HCT116 (cell line): Measurements from ENCODE around the gene AADAT. TPM values are rescaled to one million over a fixed set of nuclear protein-coding genes. Genes with fewer than 3 reads are reported as not detected.

Experiments
- ATAC-seq: fragments of 200-7000 bp; cut with Tn5 transposase; 2 replicates; pipeline ENCODE4 v1.9.1; 2020; ENCODE audit warnings: mild to moderate bottlenecking, moderate library complexity
- BruUV-seq: library from RNA; stranded (reverse); fragments of 400-500 nt; replicated peaks from 2 replicates; lab custom pipeline; 2021; lab: Mats Ljungman, UMichigan
- CTCF ChIA-PET: fragments of 300-600 bp; sonication (Branson Sonifier 250); formaldehyde crosslinking; loops from one replicate; lab custom pipeline; 2021; ENCODE audit warnings: antibody characterized with exemption; lab: Charles Lee
- POLR2A ChIA-PET: fragments of 300-600, 350-600 bp; sonication (Branson Sonifier 250); formaldehyde crosslinking; loops from one replicate; lab custom pipeline; 2021; ENCODE audit warnings: antibody characterized with exemption; lab: Charles Lee
- RAD21 ChIA-PET, 2 experiments: fragments of 300-600 bp; sonication (Branson Sonifier 250); formaldehyde crosslinking; loops; one replicate each; lab custom pipeline; 2023; ENCODE audit warnings: low total read pairs in 2 of 2; ENCODE audit not compliant: uncharacterized antibody in 2 of 2, unreplicated experiment in 2 of 2, low non-redundant PET in 1 of 2; lab: Charles Lee
- DNase-seq: peaks from one replicate; pipeline ENCODE4 v3.0.0-alpha.2; 2010; ENCODE audit warnings: low read depth, low spot score
- H2AFZ ChIP-seq: fragments of 200-600 bp; shearing (Covaris generic), sonication (generic); 2 replicates; pipeline ENCODE4 v1.6.1; 2017; ENCODE audit warnings: low read depth, mixed run types, mixed read lengths, antibody characterized with exemption, low read length; ENCODE audit not compliant: poor library complexity, severe bottlenecking
- H3K27ac ChIP-seq: 2 replicates; pipeline ENCODE4 v1.5.1; 2012; ENCODE audit warnings: low read depth, low read length
- H3K27me3 ChIP-seq: fragments of 200-600 bp; sonication (generic); 2 replicates; pipeline ENCODE4 v1.6.1; 2016; ENCODE audit warnings: mixed run types, low read length, mixed read lengths; ENCODE audit not compliant: insufficient read depth
- H3K36me3 ChIP-seq, 2 experiments: fragments of 200-500 bp in 1 of 2; fragments of 200-600 bp in 1 of 2; sonication (Bioruptor generic) in 1 of 2; sonication (generic) in 1 of 2; 2 replicates each; pipeline versions ENCODE4 v1.5.1 to v1.6.1; 2014 to 2016; ENCODE audit warnings: low read length in 2 of 2, inconsistent platforms in 1 of 2, mixed read lengths in 1 of 2, mixed run types in 1 of 2; ENCODE audit not compliant: insufficient read depth in 2 of 2, control insufficient read depth in 1 of 2
- H3K4me1 ChIP-seq, 2 experiments: fragments of 200-600 bp in 1 of 2; sonication (generic) in 1 of 2; 2 replicates each; pipeline versions ENCODE4 v1.5.1 to v1.6.1; 2012 to 2017; ENCODE audit warnings: low read length in 2 of 2, inconsistent platforms in 1 of 2, mild to moderate bottlenecking in 1 of 2, mixed read lengths in 1 of 2, mixed run types in 1 of 2, moderate library complexity in 1 of 2; ENCODE audit not compliant: insufficient read depth in 2 of 2, control insufficient read depth in 1 of 2
- H3K4me2 ChIP-seq: fragments of 200-600 bp; sonication (generic); 2 replicates; pipeline ENCODE4 v1.6.1; 2017; ENCODE audit warnings: mixed run types, low read length, mixed read lengths
- H3K4me3 ChIP-seq, 2 experiments: fragments of 200-600 bp in 1 of 2; sonication (generic) in 1 of 2; replicated peaks in 1 of 2; 2 replicates each; pipeline ENCODE4 v1.5.1; 2011 to 2016; ENCODE audit warnings: low read length in 2 of 2, control low read depth in 1 of 2, low read depth in 1 of 2, mild to moderate bottlenecking in 1 of 2, mixed read lengths in 1 of 2, mixed run types in 1 of 2
- H3K79me2 ChIP-seq: fragments of 200-600 bp; sonication (generic); 2 replicates; pipeline ENCODE4 v1.6.1; 2017; ENCODE audit warnings: mild to moderate bottlenecking, mixed run types, low read length, moderate library complexity, mixed read lengths; ENCODE audit not compliant: insufficient read depth
- H3K9ac ChIP-seq: fragments of 200-600 bp; sonication (generic); 2 replicates; pipeline ENCODE4 v1.6.1; 2016; ENCODE audit warnings: low read length, mixed read lengths
- H3K9me2 ChIP-seq: fragments of 200-600 bp; sonication (generic), shearing (Covaris generic); 2 replicates; pipeline ENCODE4 v1.6.1; 2017; ENCODE audit warnings: mixed run types, mild to moderate bottlenecking, moderate library complexity; ENCODE audit not compliant: insufficient read depth
- H3K9me3 ChIP-seq, 2 experiments: fragments of 200-500 bp in 1 of 2; fragments of 200-600 bp in 1 of 2; sonication (Bioruptor generic) in 1 of 2; sonication (generic) in 1 of 2; 2 replicates each; pipeline ENCODE4 v1.6.1; 2014 to 2017; ENCODE audit warnings: low read length in 2 of 2, mixed read lengths in 2 of 2, inconsistent platforms in 1 of 2, low read depth in 1 of 2, mild to moderate bottlenecking in 1 of 2, mixed run types in 1 of 2, moderate library complexity in 1 of 2; ENCODE audit not compliant: control insufficient read depth in 1 of 2, insufficient read depth in 1 of 2
- H4K20me1 ChIP-seq: fragments of 200-600 bp; sonication (generic), shearing (Covaris generic); 2 replicates; pipeline ENCODE4 v1.6.1; 2017; ENCODE audit warnings: mixed run types, mild to moderate bottlenecking, moderate library complexity; ENCODE audit not compliant: insufficient read depth
- CBX3 ChIP-seq: IDR thresholded peaks from 2 replicates; pipeline ENCODE4 v1.6.1; 2012; ENCODE audit warnings: low read depth
- EGR1 ChIP-seq: IDR thresholded peaks from 2 replicates; pipeline ENCODE4 v1.6.1; 2012; ENCODE audit warnings: low read depth
- FOSL1 ChIP-seq: IDR thresholded peaks from 2 replicates; pipeline ENCODE4 v1.6.1; 2012; ENCODE audit warnings: low read depth
- POLR2A ChIP-seq: IDR thresholded peaks from 2 replicates; pipeline ENCODE4 v1.7.0; 2011; ENCODE audit warnings: borderline replicate concordance; ENCODE audit not compliant: insufficient read depth, insufficient read length; ENCODE audit errors: extremely low read depth
- POLR2AphosphoS5 ChIP-seq: IDR thresholded peaks from 2 replicates; pipeline ENCODE4 v1.6.1; 2011; ENCODE audit warnings: mild to moderate bottlenecking, low read depth, low read length, moderate library complexity
- RAD21 ChIP-seq: IDR thresholded peaks from 2 replicates; pipeline ENCODE4 v1.6.1; 2012; ENCODE audit warnings: low read depth, mild to moderate bottlenecking
- SRF ChIP-seq: IDR thresholded peaks from 2 replicates; pipeline ENCODE4 v1.6.1; 2012; ENCODE audit warnings: low read depth
- TCF7L2 ChIP-seq: IDR thresholded peaks from 2 replicates; pipeline ENCODE4 v1.7.0; 2011; ENCODE audit warnings: borderline replicate concordance, inconsistent platforms; ENCODE audit not compliant: insufficient read depth, insufficient read length; ENCODE audit errors: extremely low read depth
- YY1 ChIP-seq: IDR thresholded peaks from 2 replicates; pipeline ENCODE4 v1.6.1; 2011; ENCODE audit warnings: low read length, low read depth, moderate library complexity, mild to moderate bottlenecking; ENCODE audit not compliant: insufficient replicate concordance; ENCODE audit errors: extremely low read depth
- ZFX ChIP-seq: fragments of 450-650 bp; IDR thresholded peaks from 2 replicates; pipeline ENCODE4 v1.6.1; 2017
- intact Hi-C: fragments of 100-400 bp; cut with micrococcal nuclease; formaldehyde crosslinking; loops from 2 replicates; pipeline ENCODE4 v1.10.0; 2022
- total RNA-seq: library from RNA; stranded (reverse); gene quantifications from one replicate; pipeline ENCODE4 v1.2.1, GENCODE V29; 2021; ENCODE audit not compliant: unreplicated experiment

The AADAT gene
- total RNA-seq, 1 experiment from 2014 or later = 15.4 TPM

DNA sequence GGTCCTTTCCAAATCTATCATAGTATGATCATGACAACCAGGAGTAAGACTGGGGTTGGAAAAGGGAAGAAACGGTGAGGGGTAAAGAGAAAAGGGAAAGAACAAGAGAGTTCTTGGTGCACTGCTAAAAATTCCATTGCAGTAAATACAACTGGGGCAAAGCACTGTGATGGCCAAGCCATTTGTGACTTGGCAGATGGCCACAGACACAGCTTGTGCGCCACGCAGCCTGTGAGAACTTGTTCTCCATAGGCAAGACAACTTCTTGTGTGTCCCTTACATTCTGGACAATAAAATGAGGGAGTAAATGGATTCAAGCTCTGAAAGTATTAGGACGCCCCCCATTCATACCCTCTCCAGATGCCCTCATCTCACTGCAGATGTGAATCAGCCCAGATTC, 74.5 kb downstream of the AADAT start:
- Histone ChIP-seq H3K9me2 (no peaks in the 10 kb centered on the region), H3K79me2 (0 out of 2 replicates have a peak, but pooled peaks cover 8% of the 10 kb centered on the region), H3K27me3 (no peaks in the 10 kb centered on the region), H3K36me3 (no peaks in the 10 kb centered on the region), H3K9me3 (no peaks in the 10 kb centered on the region), H3K9ac (no peak overlapping the region), H2AFZ (no peak overlapping the region), H3K4me2 (no peak overlapping the region), H4K20me1 (no peaks in the 10 kb centered on the region), H3K4me3 (no peak overlapping the region), H3K4me1 (no peaks in the 10 kb centered on the region)
- CTCF ChIA-PET = no interaction called here
- POLR2A ChIA-PET = no interaction called here
- no peak for DNase-seq
- RAD21 ChIA-PET = no interaction called here
- no peak for ATAC-seq
- BruUV-seq = no TSS peak
- intact Hi-C loops = no loop called here
- TF ChIP-seq SRF (no peak), FOSL1 (no peak), POLR2AphosphoS5 (no peak), RAD21 (no peak)
- TF ChIP-seq, all 23 proteins: peak for 0
- H3K27ac ChIP-seq = no peak overlapping the region

DNA sequence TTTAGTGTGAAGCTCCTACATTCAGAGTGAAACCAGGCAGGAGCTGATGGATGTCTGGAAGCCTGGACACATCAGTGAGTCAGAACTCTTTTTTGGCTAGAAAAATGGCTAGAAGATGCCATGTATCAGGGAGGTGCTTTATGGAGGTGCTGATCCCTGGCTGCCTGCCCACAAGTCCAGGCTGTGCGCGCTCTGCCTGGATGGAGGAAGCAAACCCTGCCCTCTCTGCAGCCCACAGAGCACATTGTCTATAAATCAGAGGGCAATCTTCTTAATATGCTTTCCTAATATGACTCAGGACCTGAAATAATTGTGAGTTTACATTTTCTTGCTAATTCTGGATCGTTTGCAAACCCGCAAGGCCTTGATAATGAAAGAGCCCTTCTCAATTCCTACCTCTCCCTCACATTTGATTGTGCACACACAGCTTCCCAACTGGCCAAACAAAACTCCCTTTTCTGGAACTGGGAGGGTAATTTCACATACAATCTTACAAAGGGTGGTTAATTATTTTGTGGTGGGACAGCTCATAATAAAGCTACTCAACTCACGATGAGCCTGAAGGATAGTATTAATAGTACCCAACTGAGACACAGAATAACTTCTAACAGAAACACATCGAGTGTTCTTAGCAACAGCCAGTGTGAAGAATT, 75.3 kb downstream of the AADAT start:
- TF ChIP-seq EGR1 = no peak
- TF ChIP-seq ZFX = no peak
- no peak for TF ChIP-seq CBX3
- no peak for TF ChIP-seq POLR2A
- TF ChIP-seq SRF = no peak
- no peak for TF ChIP-seq YY1
- no peak for TF ChIP-seq TCF7L2
- Histone ChIP-seq H3K4me1 (no peaks in the 10 kb centered on the region), H3K36me3 (no peaks in the 10 kb centered on the region), H3K27me3 (no peaks in the 10 kb centered on the region), H3K4me2 (no peak overlapping the region), H2AFZ (no peak overlapping the region), H3K9me2 (no peaks in the 10 kb centered on the region), H3K9ac (no peak overlapping the region), H3K79me2 (0 out of 2 replicates have a peak, but pooled peaks cover 8% of the 10 kb centered on the region), H3K4me3 (no peak overlapping the region), H3K9me3 (no peaks in the 10 kb centered on the region), H3K27ac (no peak overlapping the region), H4K20me1 (no peaks in the 10 kb centered on the region)
- ChIA-PET RAD21 (no interaction called here), POLR2A (no interaction called here), CTCF (interaction anchor here (1.1 kb wide), 1 partner anchor 204 kb away, joined by 3 read pairs; no protein-coding TSS in a partner anchor)
- intact Hi-C loops = no loop called here
- no peak for ATAC-seq
- BruUV-seq = no TSS peak
- DNase-seq = no peak
